GM21825 (cell line): ENCODE measurements around the gene NEU2.
"Not testable (repeated sequence)": the region's sequence is repeated elsewhere in the genome, so short reads cannot be mapped to it uniquely, and the experiment has no call there.

Experiments used
- ATAC-seq: cut with Tn5 transposase; IDR thresholded peaks from one replicate; pipeline ENCODE4 v1.9.1; 2021; ENCODE audit warnings: mild to moderate bottlenecking, moderate library complexity; ENCODE audit not compliant: unreplicated experiment

The NEU2 gene

DNA sequence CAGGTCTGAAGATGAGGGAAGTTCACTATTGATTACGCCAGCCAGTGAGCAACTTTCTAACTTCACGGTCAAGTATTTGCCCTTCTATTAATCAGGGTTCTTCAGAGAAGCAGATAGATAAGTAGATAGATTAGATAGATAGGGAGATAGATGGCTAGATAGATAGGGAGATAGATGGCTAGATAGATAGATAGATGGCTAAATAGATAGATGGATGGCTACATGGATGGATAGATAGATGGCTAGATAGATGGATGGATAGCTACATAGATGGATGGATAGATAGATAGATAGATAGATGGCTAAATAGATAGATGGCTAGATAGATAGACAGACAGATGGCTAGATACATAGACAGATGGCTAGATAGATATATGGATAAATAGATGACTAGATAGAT is 22.9 kb downstream of the NEU2 start:
- no peak for ATAC-seq

DNA sequence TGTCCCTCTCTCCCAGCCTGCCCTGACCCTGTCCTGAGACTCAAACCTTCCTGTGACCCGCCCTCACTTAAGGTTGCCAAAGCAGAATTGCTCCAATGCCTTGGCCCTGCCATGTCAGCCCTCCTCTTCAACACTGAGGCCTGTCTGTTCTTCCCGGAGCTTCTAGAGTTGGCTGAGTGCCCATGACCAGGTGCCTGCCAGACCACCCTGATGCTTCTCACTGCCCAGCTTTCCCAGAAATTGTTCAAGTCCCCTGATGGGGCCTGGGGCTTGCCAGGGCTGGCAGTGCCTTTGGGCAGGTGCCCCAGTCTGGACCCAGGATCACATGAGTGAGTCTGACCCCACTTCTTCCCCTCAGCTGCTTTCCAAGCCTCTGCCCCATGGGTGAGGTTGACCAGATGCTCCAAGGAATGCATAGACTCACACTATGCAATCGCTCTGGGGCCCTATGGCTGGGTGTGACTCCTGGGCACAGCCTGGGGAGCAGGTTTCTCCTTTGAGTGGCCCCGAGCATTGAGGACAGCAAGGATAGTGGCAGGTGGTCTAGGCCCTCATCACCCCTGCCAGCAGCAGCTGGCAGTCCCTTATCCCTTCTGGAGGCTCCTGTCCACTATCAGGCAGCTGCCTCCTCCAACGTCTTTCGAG is 24.6 kb downstream of the NEU2 start:
- ATAC-seq: no peak

- no peak for ATAC-seq
Measured at GRCh38 chr2:233058717-233059546, 26.5 kb downstream of the NEU2 start.

GRCh38 chr2:233059547-233059796 is 27.0 kb downstream of the NEU2 start:
- ATAC-seq: no peak

DNA sequence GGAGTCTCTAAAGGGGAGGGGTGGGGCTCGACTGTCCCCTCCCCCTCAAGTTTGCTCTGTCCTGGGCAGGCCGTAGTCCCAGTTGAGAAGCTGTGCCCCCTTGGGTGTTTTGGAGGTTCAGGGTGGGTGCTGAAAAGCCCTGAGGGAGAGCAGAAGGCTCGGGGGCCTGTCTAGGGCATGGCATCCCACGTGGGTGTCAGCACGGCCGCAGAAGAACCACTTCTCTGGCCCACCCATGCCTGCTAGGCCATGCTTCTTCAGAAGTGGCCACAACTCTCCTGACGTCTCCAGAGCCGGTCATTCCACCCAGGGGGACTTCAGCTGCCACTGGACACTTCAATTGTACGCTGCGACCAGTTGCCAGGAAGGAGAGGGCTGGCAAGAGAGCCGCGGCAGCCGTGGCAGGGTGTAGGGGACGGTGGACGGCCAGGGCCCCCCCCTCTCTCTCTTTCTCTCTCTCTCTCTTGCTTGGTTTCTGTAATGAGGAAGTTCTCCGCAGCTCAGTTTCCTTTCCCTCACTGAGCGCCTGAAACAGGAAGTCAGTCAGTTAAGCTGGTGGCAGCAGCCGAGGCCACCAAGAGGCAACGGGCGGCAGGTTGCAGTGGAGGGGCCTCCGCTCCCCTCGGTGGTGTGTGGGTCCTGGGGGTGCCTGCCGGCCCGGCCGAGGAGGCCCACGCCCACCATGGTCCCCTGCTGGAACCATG is 27.5 kb downstream of the NEU2 start, which contains the start of gene INPP5D:
Gene INPP5D (plus strand): TSS at position 546 of the 704 bp plus-strand sequence. CDS start 137 bp downstream, at position 683.
- peak; percentile 38 for ATAC-seq

- no peak for ATAC-seq
Measured at GRCh38 chr2:233060501-233060979, 28.1 kb downstream of the NEU2 start.

DNA sequence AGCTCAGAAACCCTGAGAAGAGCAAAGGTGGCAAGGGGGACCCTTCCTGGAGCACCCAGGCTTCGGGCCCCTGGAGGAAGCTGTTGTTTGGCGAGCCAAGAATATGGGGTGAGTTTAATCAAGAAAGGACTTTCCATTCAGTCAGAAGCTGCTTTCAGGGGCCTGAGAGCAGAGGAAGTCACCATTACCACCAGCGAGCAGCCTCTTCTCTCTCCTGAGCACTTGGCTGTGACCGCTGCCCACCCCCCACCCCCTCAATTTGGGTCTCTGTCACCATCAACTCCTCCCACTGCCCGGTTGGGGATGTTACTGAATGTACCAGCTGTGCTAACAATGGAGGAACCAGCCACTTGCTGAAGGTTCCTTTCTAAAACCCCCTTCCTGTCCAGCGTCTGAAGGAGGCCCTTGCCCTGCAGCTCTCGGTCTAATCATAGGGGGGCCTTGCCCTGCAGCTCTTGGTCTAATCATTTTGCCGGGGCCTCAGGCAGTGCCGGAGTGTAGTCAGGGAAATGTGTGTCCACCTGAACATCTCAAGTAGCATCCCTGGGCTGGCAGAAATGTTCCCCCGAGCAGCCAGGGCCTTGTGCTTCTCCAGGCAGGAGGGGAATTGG is 28.6 kb downstream of the NEU2 start:
- no peak for ATAC-seq

GRCh38 chr2:233061591-233062450 is 29.3 kb downstream of the NEU2 start:
- ATAC-seq: no peak

DNA sequence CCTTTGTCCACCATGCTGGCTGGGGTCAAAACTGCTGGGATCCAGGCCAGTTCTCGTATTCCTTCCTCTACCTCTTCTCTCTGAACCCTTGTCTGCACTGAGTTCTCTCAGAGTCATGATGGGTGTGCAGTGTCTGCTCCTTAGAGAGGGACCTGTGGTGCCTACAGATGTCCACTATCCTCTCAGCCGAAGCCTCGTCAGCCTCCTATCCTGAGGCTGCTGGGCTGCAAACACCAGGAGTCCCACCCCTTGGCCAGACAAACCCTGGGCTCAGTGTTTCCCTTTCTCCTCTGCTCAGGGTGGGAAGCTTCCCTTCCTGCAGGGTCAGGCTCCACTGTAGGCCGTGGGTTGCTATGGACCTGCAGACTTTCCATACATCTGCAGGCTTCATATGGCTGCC is 30.0 kb downstream of the NEU2 start:
- ATAC-seq: no peak

- no peak for ATAC-seq
Measured at GRCh38 chr2:233062946-233063268, 30.4 kb downstream of the NEU2 start.

DNA sequence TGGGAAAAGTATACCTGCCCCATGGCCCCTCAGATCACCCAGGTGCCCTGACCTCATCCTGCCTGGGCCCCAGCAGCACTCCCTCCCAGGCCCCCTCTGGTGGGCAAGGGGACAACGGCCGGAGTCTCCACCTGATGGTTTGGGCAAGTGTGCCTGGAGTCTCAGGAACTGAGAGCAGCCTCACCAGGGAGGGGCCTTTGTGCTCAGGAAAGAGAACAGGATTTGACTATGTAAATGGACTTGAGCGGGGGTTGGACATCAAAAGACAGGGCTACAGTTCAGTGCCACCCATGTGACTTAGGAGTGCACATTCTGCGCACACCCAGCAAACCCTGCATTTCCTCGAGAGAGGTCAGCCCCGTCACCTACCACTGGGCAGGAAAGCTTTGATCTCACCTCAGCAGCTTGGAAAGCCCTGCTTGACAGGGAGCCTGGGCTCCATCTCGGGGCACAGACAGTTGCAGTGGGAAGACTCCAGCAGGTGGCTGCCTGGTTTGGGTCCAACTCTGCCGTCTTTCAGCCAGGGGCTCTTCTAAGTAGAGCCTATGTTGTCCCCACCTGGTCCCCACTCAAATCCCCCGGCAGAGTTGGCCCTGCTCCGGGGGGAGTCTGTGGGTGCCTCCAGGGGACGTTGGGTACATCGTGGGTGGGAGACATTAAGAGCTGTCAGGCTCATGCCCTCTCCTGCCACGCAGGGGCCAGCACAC is 30.9 kb downstream of the NEU2 start:
- ATAC-seq: peak; percentile 48

- no peak for ATAC-seq
Measured at GRCh38 chr2:233063976-233064411, 31.5 kb downstream of the NEU2 start.

- no peak for ATAC-seq
Measured at GRCh38 chr2:233064530-233065199, 32.2 kb downstream of the NEU2 start.

DNA sequence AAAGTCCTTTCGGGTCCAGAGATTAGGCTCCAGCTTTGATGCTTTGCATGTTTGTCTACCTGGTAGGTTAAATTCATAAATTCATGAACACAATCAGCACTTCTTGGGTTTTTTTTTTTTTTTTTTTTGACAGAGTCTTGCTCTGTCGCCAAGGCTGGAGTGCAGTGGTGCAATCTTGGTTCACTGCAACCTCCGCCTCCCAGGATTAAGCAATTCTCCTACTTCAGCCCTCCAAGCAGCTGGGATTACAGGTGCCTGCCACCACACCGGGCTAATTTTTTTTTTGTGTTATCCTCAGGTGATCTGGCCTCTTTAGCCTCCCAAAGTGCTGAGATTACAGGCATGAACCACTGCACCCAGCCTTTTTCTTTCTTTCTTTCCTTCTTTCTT is 32.7 kb downstream of the NEU2 start:
- not testable (repeated sequence) for ATAC-seq

- no peak for ATAC-seq
Measured at GRCh38 chr2:233065954-233066470, 33.5 kb downstream of the NEU2 start.

- ATAC-seq: no peak
Measured at GRCh38 chr2:233068762-233069418, 36.4 kb downstream of the NEU2 start.

GRCh38 chr2:233072838-233073237 is 40.4 kb downstream of the NEU2 start:
- ATAC-seq: no peak

- no peak for ATAC-seq
Measured at GRCh38 chr2:233074106-233074505, 41.6 kb downstream of the NEU2 start.
